HepG2 (cell line): ENCODE measurements around the gene IL6R. TPM values are rescaled to one million over a fixed set of nuclear protein-coding genes. Genes with fewer than 3 reads are reported as not detected.
A peak's percentile ranks its signal among the peaks of the same experiment; 100 is the strongest.

ENCODE experiments used
- ATF1 ChIP-seq: IDR thresholded peaks from 2 replicates; pipeline ENCODE4 v1.6.1; 2016; ENCODE audit warnings: mild to moderate bottlenecking, control low read depth
- CBX5 ChIP-seq: sonication (generic); formaldehyde crosslinking; IDR thresholded peaks from 2 replicates; pipeline ENCODE4 v1.4.0; 2020; ENCODE audit warnings: missing genetic modification reagents, borderline replicate concordance
- DR1 ChIP-seq: sonication (generic); formaldehyde crosslinking; IDR thresholded peaks from 2 replicates; pipeline ENCODE4 v1.8.0; 2021; ENCODE audit warnings: mild to moderate bottlenecking, missing genetic modification reagents, inconsistent platforms
- GFI1 ChIP-seq: sonication (generic); formaldehyde crosslinking; IDR thresholded peaks from 2 replicates; pipeline ENCODE4 v1.5.0; 2020; ENCODE audit warnings: missing genetic modification reagents, mild to moderate bottlenecking, borderline replicate concordance
- IRX3 ChIP-seq: sonication (generic); formaldehyde crosslinking; IDR thresholded peaks from 2 replicates; pipeline ENCODE4 v1.8.1; 2023; ENCODE audit warnings: mild to moderate bottlenecking, low read depth, missing genetic modification reagents, borderline replicate concordance
- RNF219 ChIP-seq: sonication (generic); formaldehyde crosslinking; IDR thresholded peaks from 2 replicates; pipeline ENCODE4 v1.5.0; 2020; ENCODE audit warnings: mild to moderate bottlenecking, missing genetic modification reagents
- SAP130 ChIP-seq: IDR thresholded peaks from 2 replicates; pipeline ENCODE4 v1.6.1; 2016; ENCODE audit warnings: low read depth
- THAP11 ChIP-seq: IDR thresholded peaks from 2 replicates; pipeline ENCODE4 v1.6.1; 2016; ENCODE audit warnings: missing biosample characterization, missing genetic modification reagents
- ZNF24 ChIP-seq: fragments of 450-650 bp; IDR thresholded peaks from 2 replicates; pipeline ENCODE4 v1.6.1; 2017; ENCODE audit warnings: antibody characterized with exemption, mild to moderate bottlenecking
- ZNF292 ChIP-seq: sonication (generic); formaldehyde crosslinking; IDR thresholded peaks from 2 replicates; pipeline ENCODE4 v1.8.1; 2022; ENCODE audit warnings: mild to moderate bottlenecking, low read depth, missing genetic modification reagents, borderline replicate concordance
- ZNF30 ChIP-seq: sonication (generic); formaldehyde crosslinking; IDR thresholded peaks from 2 replicates; pipeline ENCODE4 v1.5.0; 2020; ENCODE audit warnings: mild to moderate bottlenecking, missing genetic modification reagents
- ZNF382 ChIP-seq: sonication (generic); formaldehyde crosslinking; IDR thresholded peaks from 2 replicates; pipeline ENCODE4 v1.5.0; 2020; ENCODE audit warnings: missing genetic modification reagents, mild to moderate bottlenecking, borderline replicate concordance
- ZNF570 ChIP-seq: sonication (generic); formaldehyde crosslinking; IDR thresholded peaks from 2 replicates; pipeline ENCODE4 v1.4.0; 2020; ENCODE audit warnings: mild to moderate bottlenecking, missing genetic modification reagents, borderline replicate concordance
- ZNF781 ChIP-seq: sonication (generic); formaldehyde crosslinking; IDR thresholded peaks from 2 replicates; pipeline ENCODE4 v1.5.1; 2020; ENCODE audit warnings: borderline replicate concordance, mild to moderate bottlenecking, missing genetic modification reagents; ENCODE audit errors: not compliant biosample characterization
- ZNF800 ChIP-seq: sonication (generic); formaldehyde crosslinking; IDR thresholded peaks from 2 replicates; pipeline ENCODE4 v1.4.0; 2020; ENCODE audit warnings: missing genetic modification reagents
- polyA plus RNA-seq, 8 experiments: library from polyadenylated mRNA; depleted of rRNA in 3 of 8; stranded (reverse) in 7 of 8; unstranded in 1 of 8; fragments of >200 nt; fragmentation: Illumina TruSeq in 4 of 8; extraction: Trizol in 4 of 8; gene quantifications; 2 replicates each; pipeline versions ENCODE4 v1.2.1 to v1.2.3, GENCODE V29; 2011 to 2016; ENCODE audit warnings: low read depth in 4 of 8, missing spikeins in 1 of 8, mixed read lengths in 1 of 8; ENCODE audit not compliant: insufficient read depth in 1 of 8
- total RNA-seq, 5 experiments: library from RNA; depleted of rRNA; stranded (reverse); fragments of >200 nt; fragmentation: Illumina TruSeq; extraction: Trizol; gene quantifications; 2 replicates each; pipeline ENCODE4 v1.2.3, GENCODE V29; 2016; ENCODE audit warnings: low read depth in 1 of 5
- TF ChIP-seq, protein P1 (sequence below): sonication (generic); formaldehyde crosslinking; IDR thresholded peaks from 2 replicates; pipeline ENCODE4 v1.5.0; 2020; ENCODE audit warnings: mild to moderate bottlenecking, missing genetic modification reagents
- TF ChIP-seq, protein P2 (sequence below): sonication (generic); formaldehyde crosslinking; IDR thresholded peaks from 2 replicates; pipeline ENCODE4 v1.8.1; 2023; ENCODE audit warnings: mild to moderate bottlenecking, missing genetic modification reagents
- TF ChIP-seq, protein P3 (sequence below): sonication (generic); formaldehyde crosslinking; IDR thresholded peaks from 2 replicates; pipeline ENCODE4 v1.4.0; 2020; ENCODE audit warnings: missing genetic modification reagents, borderline replicate concordance
- TF ChIP-seq, protein P4 (sequence below): IDR thresholded peaks from 2 replicates; pipeline ENCODE4 v1.6.1; 2016; ENCODE audit warnings: control low read depth

The IL6R gene
- total and polyA plus RNA-seq, 2 of the 13 experiments (the other 11 are each of a cell fraction or from before 2014, with no cell fraction given), result 5.0 to 24.5 TPM

- TF ChIP-seq ZNF781 (CRISPR knock-in tag), result no peak
- no peak for TF ChIP-seq ZNF30 (CRISPR knock-in tag)
- TF ChIP-seq GFI1 (CRISPR knock-in tag), result 0 out of 2 replicates have a peak, but pooled peaks have one; percentile 40
- no peak for TF ChIP-seq DR1 (CRISPR knock-in tag)
- TF ChIP-seq, protein P1, sequence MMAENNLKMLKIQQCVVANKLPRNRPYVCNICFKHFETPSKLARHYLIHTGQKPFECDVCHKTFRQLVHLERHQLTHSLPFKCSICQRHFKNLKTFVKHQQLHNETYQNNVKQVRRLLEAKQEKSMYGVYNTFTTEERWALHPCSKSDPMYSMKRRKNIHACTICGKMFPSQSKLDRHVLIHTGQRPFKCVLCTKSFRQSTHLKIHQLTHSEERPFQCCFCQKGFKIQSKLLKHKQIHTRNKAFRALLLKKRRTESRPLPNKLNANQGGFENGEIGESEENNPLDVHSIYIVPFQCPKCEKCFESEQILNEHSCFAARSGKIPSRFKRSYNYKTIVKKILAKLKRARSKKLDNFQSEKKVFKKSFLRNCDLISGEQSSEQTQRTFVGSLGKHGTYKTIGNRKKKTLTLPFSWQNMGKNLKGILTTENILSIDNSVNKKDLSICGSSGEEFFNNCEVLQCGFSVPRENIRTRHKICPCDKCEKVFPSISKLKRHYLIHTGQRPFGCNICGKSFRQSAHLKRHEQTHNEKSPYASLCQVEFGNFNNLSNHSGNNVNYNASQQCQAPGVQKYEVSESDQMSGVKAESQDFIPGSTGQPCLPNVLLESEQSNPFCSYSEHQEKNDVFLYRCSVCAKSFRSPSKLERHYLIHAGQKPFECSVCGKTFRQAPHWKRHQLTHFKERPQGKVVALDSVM, result no peak
- no peak for TF ChIP-seq IRX3
- peak; percentile 29 for TF ChIP-seq THAP11 (CRISPR knock-in tag)
- no peak for TF ChIP-seq ZNF24
- TF ChIP-seq, protein P2, sequence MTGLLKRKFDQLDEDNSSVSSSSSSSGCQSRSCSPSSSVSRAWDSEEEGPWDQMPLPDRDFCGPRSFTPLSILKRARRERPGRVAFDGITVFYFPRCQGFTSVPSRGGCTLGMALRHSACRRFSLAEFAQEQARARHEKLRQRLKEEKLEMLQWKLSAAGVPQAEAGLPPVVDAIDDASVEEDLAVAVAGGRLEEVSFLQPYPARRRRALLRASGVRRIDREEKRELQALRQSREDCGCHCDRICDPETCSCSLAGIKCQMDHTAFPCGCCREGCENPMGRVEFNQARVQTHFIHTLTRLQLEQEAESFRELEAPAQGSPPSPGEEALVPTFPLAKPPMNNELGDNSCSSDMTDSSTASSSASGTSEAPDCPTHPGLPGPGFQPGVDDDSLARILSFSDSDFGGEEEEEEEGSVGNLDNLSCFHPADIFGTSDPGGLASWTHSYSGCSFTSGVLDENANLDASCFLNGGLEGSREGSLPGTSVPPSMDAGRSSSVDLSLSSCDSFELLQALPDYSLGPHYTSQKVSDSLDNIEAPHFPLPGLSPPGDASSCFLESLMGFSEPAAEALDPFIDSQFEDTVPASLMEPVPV (CRISPR knock-in tag), result no peak
- no peak for TF ChIP-seq RNF219 (CRISPR knock-in tag)
- TF ChIP-seq, protein P3, sequence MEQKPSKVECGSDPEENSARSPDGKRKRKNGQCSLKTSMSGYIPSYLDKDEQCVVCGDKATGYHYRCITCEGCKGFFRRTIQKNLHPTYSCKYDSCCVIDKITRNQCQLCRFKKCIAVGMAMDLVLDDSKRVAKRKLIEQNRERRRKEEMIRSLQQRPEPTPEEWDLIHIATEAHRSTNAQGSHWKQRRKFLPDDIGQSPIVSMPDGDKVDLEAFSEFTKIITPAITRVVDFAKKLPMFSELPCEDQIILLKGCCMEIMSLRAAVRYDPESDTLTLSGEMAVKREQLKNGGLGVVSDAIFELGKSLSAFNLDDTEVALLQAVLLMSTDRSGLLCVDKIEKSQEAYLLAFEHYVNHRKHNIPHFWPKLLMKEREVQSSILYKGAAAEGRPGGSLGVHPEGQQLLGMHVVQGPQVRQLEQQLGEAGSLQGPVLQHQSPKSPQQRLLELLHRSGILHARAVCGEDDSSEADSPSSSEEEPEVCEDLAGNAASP (CRISPR knock-in tag), result peak; percentile 51; the same call in 1 of the 2 replicates
- TF ChIP-seq ATF1 (CRISPR knock-in tag), result no peak
- TF ChIP-seq ZNF382, result no peak
- TF ChIP-seq, protein P4, sequence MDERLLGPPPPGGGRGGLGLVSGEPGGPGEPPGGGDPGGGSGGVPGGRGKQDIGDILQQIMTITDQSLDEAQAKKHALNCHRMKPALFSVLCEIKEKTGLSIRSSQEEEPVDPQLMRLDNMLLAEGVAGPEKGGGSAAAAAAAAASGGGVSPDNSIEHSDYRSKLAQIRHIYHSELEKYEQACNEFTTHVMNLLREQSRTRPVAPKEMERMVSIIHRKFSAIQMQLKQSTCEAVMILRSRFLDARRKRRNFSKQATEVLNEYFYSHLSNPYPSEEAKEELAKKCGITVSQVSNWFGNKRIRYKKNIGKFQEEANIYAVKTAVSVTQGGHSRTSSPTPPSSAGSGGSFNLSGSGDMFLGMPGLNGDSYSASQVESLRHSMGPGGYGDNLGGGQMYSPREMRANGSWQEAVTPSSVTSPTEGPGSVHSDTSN (CRISPR knock-in tag), result no peak
- TF ChIP-seq ZNF570 (CRISPR knock-in tag), result no peak
- no peak for TF ChIP-seq ZNF800 (CRISPR knock-in tag)
- 0 out of 2 replicates have a peak, but pooled peaks have one; percentile 39 for TF ChIP-seq ZNF292 (CRISPR knock-in tag)
- TF ChIP-seq SAP130 (CRISPR knock-in tag), result peak; percentile 69
- TF ChIP-seq CBX5, result 0 out of 2 replicates have a peak, but pooled peaks have one; percentile 4
These were observed 3.1 kb downstream of the IL6R start (continued) for GRCh38 chr1:154408174-154408777.
